T-helper 2 cell (primary cell): ENCODE measurements around the gene MPV17L2.
"Not testable (repeated sequence)": the region's sequence is repeated elsewhere in the genome, so short reads cannot be mapped to it uniquely, and the experiment has no call there.

Source experiments
- DNase-seq, 5 experiments: peaks; one replicate each; pipeline versions ENCODE4 v3.0.0 to v3.0.0-alpha.2; 2012 to 2022

MPV17L2 gene

DNA sequence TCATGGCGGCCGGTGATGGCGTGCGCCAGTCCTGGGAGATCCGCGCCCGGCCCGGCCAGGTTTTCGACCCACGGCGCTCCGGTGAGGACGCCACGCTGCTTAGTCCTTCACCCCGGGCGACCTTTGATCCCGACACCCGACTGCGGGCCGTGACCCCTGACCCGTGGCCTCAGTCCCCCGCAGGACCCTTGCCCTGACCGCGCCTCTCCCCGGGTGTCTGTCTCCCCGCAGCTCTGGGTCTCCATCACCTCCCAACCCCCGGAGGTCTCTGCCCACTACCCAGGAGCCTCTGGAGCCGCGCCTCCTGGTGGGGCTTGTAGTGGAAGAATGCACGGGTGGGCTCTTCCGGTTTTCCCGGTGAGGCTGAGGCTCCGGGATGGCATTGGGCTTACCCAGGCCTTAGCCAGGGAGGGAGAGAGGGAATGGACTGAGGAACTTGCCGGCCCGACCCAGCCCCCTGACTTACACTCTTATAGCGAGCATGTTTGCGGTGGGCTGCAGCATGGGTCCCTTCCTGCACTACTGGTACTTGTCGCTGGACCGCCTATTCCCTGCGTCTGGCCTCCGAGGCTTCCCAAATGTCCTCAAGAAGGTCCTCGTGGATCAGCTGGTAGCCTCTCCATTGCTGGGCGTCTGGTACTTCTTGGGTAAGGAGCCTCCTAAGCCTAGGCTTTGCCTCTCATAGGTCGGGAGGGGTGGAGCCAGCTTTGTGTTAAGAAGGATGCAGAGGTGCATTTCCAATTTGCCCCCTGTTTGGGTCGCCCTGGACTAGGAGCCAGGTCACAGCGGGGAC is 566 bp downstream of the MPV17L2 start:
- DNase-seq = peak in 1 of 5 experiments; percentile 19

DNA sequence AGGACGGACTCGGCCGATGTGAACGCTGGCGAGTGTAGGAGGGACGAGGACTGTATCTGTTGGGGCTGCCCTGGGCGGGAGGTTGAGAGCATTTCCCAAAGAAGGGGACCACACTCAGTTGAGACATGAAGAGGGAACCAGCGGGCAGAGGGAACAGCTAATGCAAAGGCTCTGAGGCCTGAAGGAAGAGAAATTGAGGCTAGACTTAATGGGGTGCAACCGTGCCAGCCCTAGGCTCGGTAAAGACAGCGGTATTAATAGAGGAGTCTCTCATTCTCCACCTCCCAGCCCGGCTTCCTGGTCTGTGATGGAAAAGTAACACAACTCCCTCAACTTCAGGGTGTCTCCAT is 1.1 kb downstream of the MPV17L2 start:
- no peak for DNase-seq

DNA sequence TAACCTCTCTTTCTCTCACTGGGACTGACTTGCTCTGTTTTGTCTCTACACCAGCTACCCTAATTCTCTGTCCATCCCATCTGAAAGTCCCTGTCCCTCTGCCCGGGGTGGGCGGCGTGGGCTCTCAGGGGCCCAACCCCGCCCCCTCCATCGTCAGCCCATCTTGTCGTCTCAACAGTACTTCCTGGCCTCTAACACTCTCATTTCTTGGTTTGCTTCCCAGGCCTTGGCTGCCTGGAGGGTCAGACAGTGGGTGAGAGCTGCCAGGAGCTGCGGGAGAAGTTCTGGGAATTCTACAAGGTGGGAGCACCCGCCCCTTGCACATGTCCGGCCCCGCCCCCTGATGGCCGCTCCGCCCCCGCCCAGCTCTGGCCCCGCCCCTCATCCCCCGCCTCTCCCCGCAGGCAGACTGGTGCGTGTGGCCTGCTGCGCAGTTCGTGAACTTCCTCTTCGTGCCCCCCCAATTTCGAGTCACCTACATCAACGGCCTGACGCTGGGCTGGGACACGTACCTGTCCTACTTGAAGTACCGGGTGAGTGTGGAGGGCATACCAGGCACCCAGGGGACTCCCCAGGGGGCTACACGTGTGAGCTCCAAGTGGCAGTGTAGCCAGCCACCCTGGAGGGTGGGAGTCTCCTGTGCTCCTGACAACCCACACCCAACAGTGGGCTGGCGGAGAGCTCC is 1.7 kb downstream of the MPV17L2 start:
- peak in 1 of 5 experiments; percentile 38 for DNase-seq

DNA sequence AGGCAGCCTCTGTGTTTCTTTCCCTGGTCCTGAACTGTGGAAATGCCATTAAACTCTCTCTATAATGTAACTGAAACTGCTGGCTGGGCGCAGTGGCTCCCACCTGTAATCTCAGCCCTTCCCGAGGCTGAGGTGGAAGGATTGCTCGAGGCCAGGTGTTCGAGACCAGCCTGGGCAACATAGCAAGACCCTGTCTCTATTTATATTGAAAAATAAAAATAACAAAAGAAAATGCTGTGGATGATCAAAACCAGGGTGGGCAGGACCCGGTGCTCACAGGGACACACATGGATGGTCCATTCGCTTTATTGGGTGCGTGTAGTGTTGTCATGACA is 3.5 kb downstream of the MPV17L2 start:
- DNase-seq = no peak

DNA sequence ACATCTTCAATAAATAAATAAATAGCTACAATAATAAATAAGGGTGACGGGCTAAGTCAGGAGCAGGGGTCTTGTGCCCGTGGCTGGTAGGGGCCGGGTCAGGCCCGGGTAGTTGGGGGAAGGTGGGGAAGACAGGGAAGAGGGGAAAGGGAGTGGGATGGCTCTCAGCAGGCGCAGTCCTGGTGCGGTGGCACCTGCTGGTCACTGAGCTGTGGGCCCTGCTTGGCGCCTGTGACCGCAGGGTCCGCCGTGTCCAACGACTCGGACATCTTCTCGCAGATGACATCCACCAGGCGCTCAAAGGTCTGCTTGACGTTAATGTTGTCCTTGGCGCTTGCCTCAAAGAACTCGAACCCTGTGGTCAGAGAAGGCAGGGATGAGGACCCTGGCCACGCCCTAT is 4.3 kb downstream of the MPV17L2 start:
- DNase-seq = no peak

DNA sequence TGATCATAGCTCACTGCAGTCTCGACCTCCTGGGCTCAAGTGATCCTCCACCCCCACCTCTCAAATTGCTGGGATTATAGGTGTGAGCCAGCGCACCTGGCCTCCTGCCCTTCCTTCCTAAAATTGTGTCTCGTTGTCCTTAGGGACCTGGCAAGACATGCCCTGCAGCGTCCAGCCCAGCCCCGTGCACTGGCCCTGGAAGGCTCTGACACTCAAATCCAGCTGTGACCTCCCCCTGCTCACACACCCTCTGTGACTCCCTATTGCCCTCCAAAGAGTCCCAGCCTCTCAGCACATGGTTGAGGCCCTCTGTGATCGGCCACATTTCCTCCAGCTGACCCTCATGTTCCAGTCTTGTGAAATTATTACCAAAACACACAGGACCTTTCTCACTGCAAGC is 4.9 kb downstream of the MPV17L2 start:
- no peak for DNase-seq

DNA sequence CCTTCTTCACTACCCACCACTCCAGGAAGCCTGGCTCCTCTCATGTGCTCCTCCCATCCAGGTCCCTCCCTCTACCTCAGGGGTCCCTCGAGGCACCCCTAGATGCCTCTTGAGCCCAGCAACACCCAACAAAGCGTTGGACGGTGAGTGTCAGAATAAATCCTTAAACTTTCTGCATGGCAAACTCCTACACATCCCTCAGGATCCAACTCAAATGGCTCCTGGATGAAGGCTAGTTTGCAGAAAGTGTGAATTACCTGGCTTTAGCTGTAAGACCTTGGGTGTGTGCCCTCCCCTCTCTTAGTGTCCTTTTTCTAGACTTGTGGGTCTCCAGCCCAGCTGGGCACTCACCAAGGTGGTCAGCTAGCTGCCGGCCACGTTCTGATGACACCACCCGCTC is 5.4 kb downstream of the MPV17L2 start:
- DNase-seq = no peak

DNA sequence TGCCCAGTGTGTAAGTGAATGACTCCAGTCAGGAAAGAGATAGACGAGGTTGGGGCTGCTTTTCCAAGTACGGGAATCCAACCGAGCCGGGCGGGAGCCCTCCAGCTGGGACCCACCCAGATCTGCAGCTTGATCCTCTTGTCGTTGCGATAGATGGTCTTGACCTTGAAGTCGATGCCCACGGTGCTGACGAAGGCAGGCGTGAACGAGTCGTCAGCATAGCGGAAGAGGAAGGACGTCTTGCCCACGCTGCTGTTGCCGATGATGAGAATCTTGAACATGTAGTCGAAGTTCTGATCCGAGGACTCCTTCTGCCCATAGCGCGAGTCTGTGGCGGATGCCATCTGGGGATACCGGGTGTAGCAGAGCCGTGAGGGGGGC is 9.4 kb downstream of the MPV17L2 start:
- no peak for DNase-seq

DNA sequence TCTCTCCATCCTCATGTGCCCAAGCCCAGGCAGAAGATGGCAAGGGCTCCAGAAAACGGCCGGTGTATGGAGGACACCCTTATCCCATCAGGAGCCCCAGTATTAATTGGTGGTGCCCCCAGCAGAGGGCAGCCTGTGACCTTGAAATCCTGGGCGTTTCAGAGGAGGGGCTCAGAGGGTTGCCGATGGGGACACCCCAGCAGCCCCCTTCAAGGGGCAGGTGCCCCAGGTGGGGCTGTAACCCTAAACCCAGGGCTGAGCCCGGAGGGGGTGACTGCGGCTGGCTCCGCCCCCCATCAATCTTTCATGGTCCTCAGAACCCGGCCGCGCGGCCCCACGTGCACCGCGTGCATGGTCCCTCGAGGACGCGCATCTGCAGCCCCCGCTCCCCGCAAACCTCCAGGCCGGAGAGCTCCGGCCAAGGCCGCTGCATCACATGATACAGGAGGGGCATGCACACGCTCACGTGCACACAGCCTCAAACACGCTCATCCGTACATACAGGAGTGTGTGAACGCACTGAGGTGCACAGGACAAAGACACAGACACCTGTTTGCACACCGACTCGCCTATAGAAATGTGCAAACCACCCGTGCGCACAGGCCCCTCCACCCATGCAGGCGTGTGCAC is 9.9 kb downstream of the MPV17L2 start:
- peak in 1 of 5 experiments; percentile 35 for DNase-seq

DNA sequence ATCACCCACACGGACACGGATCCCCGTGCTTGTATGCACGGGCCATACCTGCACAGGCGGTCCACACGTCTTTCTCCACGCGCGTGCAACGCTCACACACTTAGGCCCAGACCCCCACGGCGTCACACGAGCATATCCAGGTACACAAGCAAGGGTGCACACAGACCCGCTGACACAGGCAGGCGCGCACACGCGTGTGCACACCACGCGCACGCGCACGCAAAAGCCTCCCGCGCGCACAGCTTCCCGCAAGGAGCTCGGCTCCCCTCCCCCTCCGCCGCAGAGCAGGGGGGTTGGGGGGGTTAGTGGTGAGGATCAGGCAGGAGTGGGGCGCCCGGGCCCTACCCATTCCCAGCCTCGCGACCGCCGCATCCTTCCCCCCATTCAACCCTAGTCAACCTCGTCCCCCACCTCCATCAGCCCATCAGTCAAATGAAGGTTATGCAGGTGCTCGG is 10.4 kb downstream of the MPV17L2 start:
- DNase-seq = peak in 2 of 5 experiments; percentile 48 to 79

DNA sequence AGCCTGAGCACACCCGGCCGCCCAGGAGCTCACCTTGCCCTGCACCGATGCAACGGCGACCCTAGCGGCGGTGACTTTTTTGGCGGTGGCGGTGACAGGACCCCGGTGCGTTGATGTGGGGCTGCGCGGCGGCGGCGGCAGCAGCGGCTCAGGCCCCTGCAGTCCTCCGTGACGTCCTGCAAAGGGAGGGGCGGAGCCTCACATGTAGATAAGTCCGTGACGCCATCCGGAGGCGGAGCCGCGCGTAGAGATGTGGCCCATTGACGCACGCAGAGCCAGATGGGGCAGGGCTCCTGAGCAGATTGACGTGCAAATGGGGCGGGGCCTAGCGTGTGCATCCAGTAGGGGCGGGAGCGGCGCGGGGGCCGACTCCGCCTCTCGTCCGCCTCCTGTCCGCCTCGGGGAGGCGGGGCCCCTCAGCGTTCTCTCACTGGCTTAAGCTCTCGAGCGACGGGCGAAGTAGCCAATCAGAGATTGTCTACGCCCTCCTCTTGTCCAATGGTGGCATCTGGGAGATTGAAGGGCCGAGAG is 10.9 kb downstream of the MPV17L2 start, which contains the start of gene RAB3A:
Gene RAB3A, minus strand, starts transcription at position 180 of the 531 bp plus-strand sequence. CDS start 1,302 bp downstream, outside the sequence.
- DNase-seq = peak; percentile 98 to 100 (median 99)

DNA sequence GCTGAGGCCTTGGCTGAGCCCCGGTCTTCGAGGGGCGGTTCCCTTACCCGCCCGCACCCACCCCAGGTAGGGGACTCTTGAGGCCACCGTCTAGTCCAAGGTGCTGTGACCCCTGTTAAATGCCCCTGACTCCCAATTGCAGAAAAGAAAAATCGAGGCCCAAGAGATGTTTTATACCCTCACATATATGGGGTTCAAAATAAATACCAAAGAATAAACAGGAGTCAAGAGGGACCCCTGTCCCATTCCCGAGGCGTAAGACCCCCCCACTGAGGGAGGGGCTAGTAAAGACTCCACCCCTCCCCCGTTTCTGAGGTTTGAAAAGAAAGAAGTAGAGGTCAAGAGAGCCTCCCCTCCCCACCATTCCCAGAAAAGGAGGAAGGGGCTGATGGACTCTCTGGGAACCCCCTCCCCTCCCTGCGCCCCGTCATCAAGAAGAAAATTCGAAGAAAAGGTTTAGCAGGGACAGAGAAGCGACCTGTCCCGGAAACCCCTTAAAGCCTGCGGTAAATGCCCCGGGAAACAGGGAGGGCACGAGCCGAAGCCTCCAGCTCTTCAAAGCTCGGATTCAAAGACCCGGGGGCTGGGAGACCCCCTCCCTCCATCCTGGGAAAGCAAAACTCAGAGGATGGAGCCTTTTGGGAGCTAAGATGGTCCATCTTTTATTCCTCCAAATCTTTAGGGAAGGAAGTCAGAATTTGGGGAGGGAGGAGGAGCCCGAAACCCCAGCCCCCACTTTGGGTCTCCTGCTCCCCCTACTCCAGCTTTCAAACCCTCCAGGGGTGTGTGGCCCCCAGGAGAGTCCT is 11.6 kb downstream of the MPV17L2 start:
- DNase-seq = peak in 1 of 5 experiments; percentile 26

DNA sequence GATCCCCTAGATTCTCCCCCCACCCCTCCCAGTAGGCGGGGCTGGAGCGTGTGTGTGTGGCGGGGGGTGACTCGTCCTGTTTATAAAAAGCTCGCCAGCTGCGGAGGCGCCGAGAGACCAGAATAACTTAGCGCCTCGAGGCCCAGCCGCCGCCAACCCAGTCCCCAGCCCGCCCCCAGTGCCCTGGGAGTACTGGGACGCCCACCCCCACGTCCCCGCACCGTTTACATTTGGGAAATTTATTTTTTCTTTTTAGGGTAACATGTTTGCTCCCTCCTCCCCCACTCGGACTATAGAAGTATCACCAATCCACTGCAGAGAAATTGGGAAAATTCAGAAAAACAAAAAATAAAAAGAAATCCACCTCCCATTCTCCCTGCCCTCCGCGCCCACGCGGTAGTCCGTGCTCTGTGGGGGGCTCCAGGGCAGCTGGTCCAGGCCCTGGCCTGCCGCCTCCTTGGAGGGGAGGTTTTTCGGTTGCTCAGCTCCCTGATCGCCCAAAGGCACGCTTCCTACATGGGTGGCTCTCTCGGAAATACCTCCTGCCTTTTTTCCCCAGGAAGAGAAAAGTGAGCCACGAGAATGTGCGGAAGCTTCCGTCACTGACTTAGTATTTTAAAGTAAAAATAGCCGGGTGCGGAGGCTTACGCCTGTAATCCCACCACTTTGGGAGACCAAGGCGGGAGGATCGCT is 12.3 kb downstream of the MPV17L2 start:
- DNase-seq = peak in 3 of 5 experiments; percentile 23 to 70 (median 24)

DNA sequence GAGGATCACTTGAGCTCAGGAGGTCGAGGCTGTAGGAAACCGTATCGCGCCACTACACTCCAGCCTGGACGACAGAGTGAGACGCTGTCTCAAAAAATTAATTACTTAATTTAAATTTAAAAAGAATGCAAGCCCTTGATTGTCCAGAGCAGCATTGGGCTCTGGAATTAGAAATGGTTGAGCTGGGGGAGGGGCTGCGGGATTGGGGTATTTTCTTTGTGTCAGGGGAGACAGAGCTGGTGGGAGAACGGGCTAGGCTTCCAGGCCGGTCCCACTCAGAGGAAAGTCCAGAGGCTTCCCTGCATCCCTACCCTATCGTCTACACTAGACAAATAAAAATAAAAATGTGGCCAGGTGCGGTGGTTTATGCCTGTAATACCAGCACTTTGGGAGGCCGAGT is 13.0 kb downstream of the MPV17L2 start:
- no peak for DNase-seq

DNA sequence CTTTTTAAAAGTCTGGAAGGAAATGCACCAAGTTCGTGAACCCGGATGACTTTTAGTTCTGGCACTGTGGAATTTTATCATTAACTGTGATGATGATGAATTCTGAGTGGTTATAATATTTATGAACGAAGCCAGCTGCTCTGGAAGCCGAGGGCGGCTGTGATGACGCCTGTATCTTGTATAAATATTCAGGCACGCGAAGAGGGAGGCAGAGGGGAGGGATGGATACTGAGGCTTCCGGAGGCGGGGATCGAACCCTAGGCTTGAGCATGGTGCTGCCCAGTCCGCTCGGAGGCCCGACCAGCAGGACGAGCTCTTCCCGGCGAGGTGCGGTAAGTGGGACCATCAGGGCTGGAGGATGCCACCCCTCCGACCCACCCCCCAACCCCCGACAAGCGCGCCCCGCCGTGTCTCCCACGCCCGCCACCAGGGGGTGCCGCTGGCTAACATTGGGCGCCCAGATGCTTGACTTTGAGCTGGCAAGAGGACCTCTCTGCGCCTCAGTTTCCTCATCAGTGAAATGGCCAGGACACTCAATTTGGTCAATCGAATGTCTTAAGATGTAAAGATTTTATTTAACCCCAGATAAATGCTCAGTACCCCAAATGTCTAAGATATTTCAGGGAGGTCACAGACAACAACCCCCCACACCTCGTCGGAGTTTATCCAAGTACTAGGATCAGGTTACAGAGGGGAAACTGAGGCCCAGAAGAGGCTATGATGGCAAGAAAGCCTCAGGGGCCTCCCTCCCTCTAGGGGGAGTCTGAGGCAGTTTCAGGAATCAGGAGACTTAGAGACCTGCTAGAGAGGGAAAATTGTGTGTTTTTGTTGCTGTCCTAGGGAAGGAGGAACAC is 15.3 kb downstream of the MPV17L2 start:
- DNase-seq = peak in 4 of 5 experiments; percentile 35 to 46 (median 38)

DNA sequence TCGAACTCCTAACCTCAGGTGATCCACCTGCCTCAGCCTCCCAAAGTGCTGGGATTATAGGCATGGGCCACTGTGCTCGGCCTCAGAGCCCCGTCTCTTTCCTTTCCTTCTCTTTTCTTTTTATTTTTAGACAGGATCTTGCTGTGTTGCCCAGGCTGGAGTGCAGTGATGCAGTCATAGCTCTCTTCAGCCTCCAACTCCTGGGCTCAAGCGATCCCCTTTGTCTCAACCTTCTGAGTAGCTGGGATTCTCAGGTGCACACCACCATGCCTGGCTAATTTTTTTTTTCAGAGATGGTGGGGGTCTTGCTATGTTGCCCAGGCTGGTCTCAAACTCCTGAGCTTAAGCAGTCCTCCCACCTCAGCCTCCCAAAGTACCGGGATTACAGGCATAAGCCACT is 16.9 kb downstream of the MPV17L2 start:
- DNase-seq = not testable (repeated sequence)

DNA sequence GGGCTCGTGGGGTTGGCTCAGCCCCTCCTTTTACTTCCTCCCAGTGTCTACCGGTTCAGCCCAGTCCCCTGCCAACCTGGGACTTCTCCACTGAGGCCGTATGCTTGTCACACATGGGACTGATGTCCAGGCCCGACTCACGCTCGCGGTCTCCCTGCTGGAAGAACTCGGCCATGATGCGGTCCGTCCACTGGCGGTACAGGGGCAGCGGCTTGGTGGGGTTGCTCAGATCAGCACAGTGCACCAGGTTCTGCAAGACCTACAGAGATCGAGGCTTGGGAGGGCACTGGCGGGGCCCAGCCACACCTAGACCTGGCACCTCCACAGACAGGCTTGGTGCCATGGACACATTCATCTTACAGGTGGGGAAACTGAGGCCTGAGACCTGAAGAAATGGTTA is 18.7 kb downstream of the MPV17L2 start:
- DNase-seq = no peak

DNA sequence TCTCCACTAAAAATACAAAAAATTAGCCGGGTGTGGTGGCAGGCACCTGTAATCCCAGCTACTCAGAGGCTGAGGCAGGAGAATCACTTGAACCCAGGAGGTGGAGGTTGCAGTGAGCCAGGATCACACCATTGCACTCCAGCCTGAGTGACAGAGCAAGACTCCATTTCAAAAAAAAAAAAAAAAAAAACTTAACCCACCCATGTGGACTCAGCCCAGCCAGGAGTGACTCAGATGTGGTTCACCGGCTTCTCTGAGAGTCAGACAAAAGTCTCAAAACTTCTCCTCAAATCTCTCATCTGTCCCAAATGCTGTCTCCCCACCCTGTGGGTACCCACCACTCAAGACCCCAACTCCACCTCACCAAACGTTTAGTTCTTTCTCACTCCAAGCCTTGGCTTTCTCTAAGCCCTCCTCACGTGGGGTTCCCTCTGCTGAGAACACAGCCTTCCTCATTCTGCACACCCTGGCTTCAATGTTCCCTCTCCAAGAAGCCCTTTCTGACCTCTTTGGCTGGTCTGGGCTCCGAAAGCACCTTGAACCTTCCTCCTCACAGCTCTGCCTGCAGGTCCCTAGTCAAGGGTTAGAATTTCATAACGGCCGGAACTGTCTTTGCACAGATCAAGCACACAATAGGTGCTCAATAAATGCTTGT is 21.9 kb downstream of the MPV17L2 start:
- DNase-seq = no peak

DNA sequence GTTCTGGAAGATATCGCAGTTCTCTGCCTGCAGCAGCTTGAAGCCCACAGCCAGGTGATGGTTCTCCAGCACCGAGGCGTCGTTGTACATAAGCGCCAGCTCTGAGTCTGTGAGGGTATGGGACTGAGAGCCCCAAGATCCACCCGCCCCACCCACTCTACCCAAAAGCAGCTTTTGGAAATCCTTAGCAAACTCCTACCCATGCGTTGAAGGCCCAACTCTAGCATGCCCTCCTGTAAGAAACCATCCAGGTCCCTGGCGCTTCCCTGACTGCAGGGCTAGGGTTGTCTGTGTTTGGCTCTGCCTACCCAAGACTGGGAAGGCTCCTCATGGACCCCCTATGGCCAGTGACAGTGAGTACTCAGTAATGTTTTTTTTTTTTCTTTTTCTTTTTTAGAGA is 23.8 kb downstream of the MPV17L2 start:
- no peak for DNase-seq

DNA sequence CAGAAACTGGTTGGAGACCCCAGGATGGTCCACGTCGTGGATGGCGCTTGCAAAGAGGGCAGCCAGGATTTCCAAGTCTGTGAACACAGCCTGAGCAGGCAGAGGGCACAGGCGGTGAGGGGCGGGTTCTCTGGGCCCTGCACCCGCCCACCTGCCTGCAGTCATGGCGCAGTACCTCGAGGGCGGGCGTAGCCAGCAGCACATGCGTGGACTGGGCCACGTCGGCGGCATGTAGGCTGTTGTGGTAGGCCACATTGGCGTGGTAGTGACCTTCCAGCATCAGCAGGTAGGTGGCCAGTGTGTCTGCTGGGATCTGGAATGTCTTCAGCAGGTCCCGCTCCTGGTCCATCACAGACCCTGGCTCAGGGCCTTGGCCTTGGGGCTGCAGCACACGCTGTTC is 25.1 kb downstream of the MPV17L2 start:
- DNase-seq = no peak
